Neural crest cell (in vitro differentiated cells): Measurements from ENCODE around the gene KCNJ8. TPM values are rescaled to one million over a fixed set of nuclear protein-coding genes. Genes with fewer than 3 reads are reported as not detected.

Experiments
- DNase-seq: peaks from one replicate; pipeline ENCODE4 v3.0.0; 2021; ENCODE audit warnings: low read depth, mixed read lengths, low spot score
- H3K27ac Mint-ChIP-seq: one replicate; pipeline ENCODE4 v1.8.0; 2021; ENCODE audit warnings: mild to moderate bottlenecking, mixed read lengths; ENCODE audit not compliant: unreplicated experiment
- H3K27me3 Mint-ChIP-seq: 2 replicates; pipeline ENCODE4 v1.8.0; 2021; ENCODE audit warnings: low read depth, mild to moderate bottlenecking, mixed read lengths
- H3K36me3 Mint-ChIP-seq: 2 replicates; pipeline ENCODE4 v1.8.0; 2021; ENCODE audit warnings: low read depth, mild to moderate bottlenecking, mixed read lengths
- H3K4me1 Mint-ChIP-seq: 2 replicates; pipeline ENCODE4 v1.8.0; 2021; ENCODE audit warnings: mixed read lengths
- H3K4me3 Mint-ChIP-seq: one replicate; pipeline ENCODE4 v1.8.0; 2021; ENCODE audit warnings: mild to moderate bottlenecking, mixed read lengths
- H3K9me3 Mint-ChIP-seq: 2 replicates; pipeline ENCODE4 v1.8.0; 2021; ENCODE audit warnings: mixed read lengths
- total RNA-seq: library from RNA; stranded (reverse); gene quantifications from 2 replicates; pipeline ENCODE4 v1.2.1, GENCODE V29; 2021
- TF ChIP-seq, protein P1 (sequence below): fragments of 200-600 bp; sonication (generic); conservative IDR thresholded peaks from 2 replicates; pipeline ENCODE4 v1.5.0; 2021; ENCODE audit warnings: antibody characterized with exemption, mild to moderate bottlenecking

The KCNJ8 gene
- total RNA-seq, 1 donor from 2014 or later = 4.6 TPM

DNA sequence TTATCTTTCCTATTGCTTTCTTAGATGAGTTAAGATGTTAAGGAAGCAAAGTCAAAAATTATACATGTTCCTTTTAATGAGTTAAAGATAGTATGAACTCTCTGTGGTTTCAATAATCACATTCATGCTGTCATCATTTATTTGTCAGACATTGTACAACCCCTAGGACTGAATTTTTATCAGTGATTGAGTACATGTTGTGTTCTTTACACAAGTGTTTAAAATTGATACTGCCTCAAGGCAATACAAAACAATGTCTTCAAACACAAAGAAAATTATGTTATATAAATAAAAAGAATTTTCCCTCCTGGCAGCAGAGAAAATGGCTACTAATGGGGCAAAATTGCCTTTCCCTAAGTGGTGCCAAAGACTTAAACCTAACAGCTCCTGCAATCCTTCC lies 34.6 kb upstream of the KCNJ8 start:
- Mint-ChIP-seq H3K27ac (no peak overlapping the region), H3K36me3 (no peaks in the 10 kb centered on the region), H3K4me1 (no peaks in the 10 kb centered on the region)

DNA sequence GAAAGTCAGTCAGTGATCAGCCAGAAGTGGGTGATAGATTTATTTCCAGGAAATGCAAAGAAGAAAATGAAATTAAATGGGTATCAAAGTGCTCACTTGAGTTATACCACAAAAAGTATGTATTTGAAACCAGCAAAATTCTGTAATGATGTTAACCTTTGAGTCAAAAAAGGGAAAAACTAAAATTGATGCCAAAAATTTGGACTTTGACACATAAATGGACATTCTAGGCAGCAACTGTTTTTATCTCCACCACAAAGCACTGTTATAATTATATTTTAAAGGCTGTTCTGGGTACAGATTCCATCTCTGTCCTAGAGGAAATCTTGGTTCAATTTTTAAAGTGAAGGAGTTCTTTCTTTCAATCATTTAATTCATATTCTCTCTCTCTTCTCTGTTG lies 31.7 kb upstream of the KCNJ8 start:
- Mint-ChIP-seq H3K9me3 (no peaks in the 10 kb centered on the region), H3K36me3 (no peaks in the 10 kb centered on the region), H3K4me1 (no peaks in the 10 kb centered on the region), H3K4me3 (no peak overlapping the region), H3K27me3 (no peaks in the 10 kb centered on the region), H3K27ac (no peak overlapping the region)
- DNase-seq = no peak
- TF ChIP-seq, protein P1, sequence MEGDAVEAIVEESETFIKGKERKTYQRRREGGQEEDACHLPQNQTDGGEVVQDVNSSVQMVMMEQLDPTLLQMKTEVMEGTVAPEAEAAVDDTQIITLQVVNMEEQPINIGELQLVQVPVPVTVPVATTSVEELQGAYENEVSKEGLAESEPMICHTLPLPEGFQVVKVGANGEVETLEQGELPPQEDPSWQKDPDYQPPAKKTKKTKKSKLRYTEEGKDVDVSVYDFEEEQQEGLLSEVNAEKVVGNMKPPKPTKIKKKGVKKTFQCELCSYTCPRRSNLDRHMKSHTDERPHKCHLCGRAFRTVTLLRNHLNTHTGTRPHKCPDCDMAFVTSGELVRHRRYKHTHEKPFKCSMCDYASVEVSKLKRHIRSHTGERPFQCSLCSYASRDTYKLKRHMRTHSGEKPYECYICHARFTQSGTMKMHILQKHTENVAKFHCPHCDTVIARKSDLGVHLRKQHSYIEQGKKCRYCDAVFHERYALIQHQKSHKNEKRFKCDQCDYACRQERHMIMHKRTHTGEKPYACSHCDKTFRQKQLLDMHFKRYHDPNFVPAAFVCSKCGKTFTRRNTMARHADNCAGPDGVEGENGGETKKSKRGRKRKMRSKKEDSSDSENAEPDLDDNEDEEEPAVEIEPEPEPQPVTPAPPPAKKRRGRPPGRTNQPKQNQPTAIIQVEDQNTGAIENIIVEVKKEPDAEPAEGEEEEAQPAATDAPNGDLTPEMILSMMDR = no peak

More for the DNA sequence above, 34.6 kb upstream of the KCNJ8 start:
- Mint-ChIP-seq H3K9me3 (no peaks in the 10 kb centered on the region), H3K27me3 (peaks cover 4% of the 10 kb centered on the region), H3K4me3 (no peak overlapping the region)
- TF ChIP-seq, protein P1 = no peak
- DNase-seq = no peak

DNA sequence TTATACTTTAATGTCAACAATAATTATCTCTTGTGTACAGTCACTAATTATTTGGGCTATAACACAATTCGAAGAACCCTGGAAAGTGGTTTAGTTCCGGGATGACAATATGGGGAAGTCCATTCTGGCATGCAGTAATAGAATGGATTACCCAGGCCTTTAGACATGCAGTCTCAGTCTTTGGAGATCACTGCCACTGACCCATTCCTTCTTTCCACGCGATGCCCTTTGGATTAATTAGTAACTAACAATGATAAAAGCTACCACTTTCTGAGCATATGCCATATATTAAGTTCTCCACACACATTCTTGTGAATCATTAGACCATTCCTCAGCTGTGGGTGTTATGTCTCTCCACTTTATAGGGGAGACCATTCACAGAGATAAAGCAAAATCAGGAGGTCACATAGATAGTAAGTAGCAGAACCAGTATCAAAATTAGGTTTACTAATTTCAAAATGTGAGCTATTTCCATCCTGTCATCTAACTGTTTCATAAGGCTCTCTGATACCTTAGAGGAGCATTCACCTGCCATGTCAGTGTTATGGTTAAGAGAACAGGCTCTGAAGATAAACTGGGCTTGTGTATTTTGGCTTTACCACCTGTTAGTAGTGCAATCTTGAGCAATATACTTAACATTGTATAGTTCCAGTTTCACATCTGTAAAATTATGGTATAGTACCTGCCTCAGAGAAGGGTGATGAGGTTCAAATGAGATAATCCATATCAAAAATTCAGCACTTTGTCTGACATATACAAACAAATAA lies 27.2 kb upstream of the KCNJ8 start:
- TF ChIP-seq, protein P1 = no peak

DNA sequence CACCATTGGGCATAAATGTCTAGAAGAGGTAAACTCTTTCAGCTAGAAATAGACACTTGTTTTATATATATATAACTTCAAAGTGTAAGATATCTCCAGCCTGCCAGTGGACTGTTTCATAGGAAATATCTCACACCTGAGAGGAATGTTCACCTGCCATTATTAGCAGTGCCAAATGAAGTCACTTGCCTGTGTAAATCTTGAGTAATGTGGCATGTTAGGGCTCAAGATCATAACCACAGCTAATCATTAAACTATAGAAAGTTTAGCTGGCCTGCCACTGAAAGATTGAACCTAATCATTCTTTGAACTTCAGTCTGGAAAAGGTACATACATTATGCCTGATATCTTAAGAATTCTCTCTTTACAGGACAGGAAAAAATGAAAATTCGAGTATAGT lies 25.5 kb upstream of the KCNJ8 start:
- Mint-ChIP-seq H3K4me3 (no peak overlapping the region), H3K9me3 (peaks cover 3% of the 10 kb centered on the region), H3K27ac (no peak overlapping the region), H3K4me1 (no peaks in the 10 kb centered on the region), H3K27me3 (no peaks in the 10 kb centered on the region), H3K36me3 (no peaks in the 10 kb centered on the region)
- no peak for DNase-seq
- TF ChIP-seq, protein P1 = no peak

More for the DNA sequence above, 27.2 kb upstream of the KCNJ8 start:
- Mint-ChIP-seq H3K4me3 (no peak overlapping the region), H3K9me3 (no peaks in the 10 kb centered on the region), H3K27me3 (no peaks in the 10 kb centered on the region), H3K36me3 (no peaks in the 10 kb centered on the region), H3K27ac (no peak overlapping the region), H3K4me1 (no peaks in the 10 kb centered on the region)
- DNase-seq = no peak

DNA sequence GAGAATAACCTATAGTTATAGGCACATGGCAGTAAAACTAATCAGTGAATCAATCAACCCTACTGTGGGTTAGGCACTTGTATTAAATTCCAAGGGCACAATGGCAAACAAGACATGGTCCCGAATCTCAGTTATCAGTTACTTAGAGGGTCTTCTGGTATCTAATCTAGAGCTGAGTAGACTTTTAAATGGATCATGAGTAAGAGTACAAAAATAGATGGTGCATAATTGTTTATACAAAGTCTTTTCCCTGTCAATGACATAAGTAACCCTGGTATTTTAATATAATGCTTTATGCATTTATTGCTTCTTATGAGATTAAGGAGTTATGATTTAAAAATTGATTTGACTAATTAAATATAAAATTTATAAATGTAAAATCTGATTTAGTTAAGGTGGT lies 23.0 kb upstream of the KCNJ8 start:
- TF ChIP-seq, protein P1 = no peak
- DNase-seq = no peak
- Mint-ChIP-seq H3K4me1 (no peaks in the 10 kb centered on the region), H3K9me3 (peaks cover 3% of the 10 kb centered on the region), H3K4me3 (no peak overlapping the region), H3K36me3 (no peaks in the 10 kb centered on the region), H3K27ac (no peak overlapping the region), H3K27me3 (peaks cover 13% of the 10 kb centered on the region)
